Esophagus squamous epithelium (tissue), 4 donors: ENCODE results near the gene RAPGEF3.

Source experiments
- POLR2A ChIP-seq, 4 donors: fragments of 450-650 bp; IDR thresholded peaks; one replicate each; pipeline ENCODE4 v1.6.1; 2017; ENCODE audit warnings: antibody characterized with exemption in 4 of 4, mild to moderate bottlenecking in 4 of 4, moderate library complexity in 3 of 4
- TF ChIP-seq, protein P1 (sequence below), 6 experiments: fragments of 450-650 bp in 4 of 6; fragments of 200-600 bp in 2 of 6; sonication (generic) in 2 of 6; IDR thresholded peaks; one replicate each; pipeline ENCODE4 v1.5.1; 2016 to 2019; ENCODE audit warnings: antibody characterized with exemption in 6 of 6, mild to moderate bottlenecking in 4 of 6, moderate library complexity in 4 of 6

DNA sequence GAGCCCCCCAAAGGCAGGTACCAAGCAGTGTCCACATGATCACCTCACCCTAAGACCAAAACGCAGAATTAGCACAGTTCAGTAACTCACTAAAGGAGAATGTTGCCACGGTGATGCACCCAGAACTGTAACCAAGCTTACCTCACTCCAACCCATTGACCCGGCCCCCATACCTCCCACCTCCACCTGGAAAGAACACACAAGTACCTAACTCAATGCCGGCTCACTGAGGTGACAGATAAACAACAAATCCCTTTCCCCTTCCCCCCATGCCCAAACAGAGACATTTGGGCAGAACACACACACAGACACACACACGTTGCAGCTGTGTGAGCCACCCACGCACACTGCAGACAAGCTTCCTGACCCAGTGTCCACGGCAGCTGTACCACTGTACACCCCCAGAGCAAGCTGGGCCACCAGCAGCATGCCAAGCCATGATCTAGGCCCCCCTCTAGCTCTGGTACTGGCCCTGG lies 1.3 kb downstream of the RAPGEF3 start:
- TF ChIP-seq, protein P1, sequence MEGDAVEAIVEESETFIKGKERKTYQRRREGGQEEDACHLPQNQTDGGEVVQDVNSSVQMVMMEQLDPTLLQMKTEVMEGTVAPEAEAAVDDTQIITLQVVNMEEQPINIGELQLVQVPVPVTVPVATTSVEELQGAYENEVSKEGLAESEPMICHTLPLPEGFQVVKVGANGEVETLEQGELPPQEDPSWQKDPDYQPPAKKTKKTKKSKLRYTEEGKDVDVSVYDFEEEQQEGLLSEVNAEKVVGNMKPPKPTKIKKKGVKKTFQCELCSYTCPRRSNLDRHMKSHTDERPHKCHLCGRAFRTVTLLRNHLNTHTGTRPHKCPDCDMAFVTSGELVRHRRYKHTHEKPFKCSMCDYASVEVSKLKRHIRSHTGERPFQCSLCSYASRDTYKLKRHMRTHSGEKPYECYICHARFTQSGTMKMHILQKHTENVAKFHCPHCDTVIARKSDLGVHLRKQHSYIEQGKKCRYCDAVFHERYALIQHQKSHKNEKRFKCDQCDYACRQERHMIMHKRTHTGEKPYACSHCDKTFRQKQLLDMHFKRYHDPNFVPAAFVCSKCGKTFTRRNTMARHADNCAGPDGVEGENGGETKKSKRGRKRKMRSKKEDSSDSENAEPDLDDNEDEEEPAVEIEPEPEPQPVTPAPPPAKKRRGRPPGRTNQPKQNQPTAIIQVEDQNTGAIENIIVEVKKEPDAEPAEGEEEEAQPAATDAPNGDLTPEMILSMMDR (IDR thresholded peaks at IDR 0.05) = no peak
- no peak for TF ChIP-seq POLR2A (IDR thresholded peaks at IDR 0.05)
